Liver (tissue), 9 donors: Measurements from ENCODE around the gene AP1G1. TPM values are rescaled to one million over a fixed set of nuclear protein-coding genes. Genes with fewer than 3 reads are reported as not detected.

Experiments used
- DNase-seq: peaks from one replicate; pipeline ENCODE4 v3.0.0-alpha.2; 2017; ENCODE audit warnings: low spot score
- H3K27ac ChIP-seq, 2 donors: one replicate each; pipeline ENCODE4 v1.7.0; 2013; ENCODE audit warnings: inconsistent platforms in 2 of 2, low read length in 2 of 2, control low read depth in 1 of 2, low read depth in 1 of 2, mild to moderate bottlenecking in 1 of 2
- H3K27me3 ChIP-seq, 4 donors: one replicate each; pipeline versions ENCODE4 v1.6.1 to v1.7.0; 2013; ENCODE audit warnings: low read length in 3 of 4, inconsistent platforms in 1 of 4, mild to moderate bottlenecking in 1 of 4, moderate library complexity in 1 of 4; ENCODE audit not compliant: control insufficient read depth in 4 of 4, insufficient read depth in 4 of 4
- H3K36me3 ChIP-seq, 4 donors: one replicate each; pipeline versions ENCODE4 v1.6.1 to v1.7.0; 2013; ENCODE audit warnings: low read length in 3 of 4, mild to moderate bottlenecking in 3 of 4, low read depth in 1 of 4, moderate library complexity in 1 of 4; ENCODE audit not compliant: control insufficient read depth in 4 of 4, insufficient read depth in 3 of 4
- H3K4me1 ChIP-seq, 4 donors: one replicate each; pipeline versions ENCODE4 v1.6.1 to v1.7.0; 2013; ENCODE audit warnings: low read length in 3 of 4, mild to moderate bottlenecking in 3 of 4, moderate library complexity in 1 of 4; ENCODE audit not compliant: control insufficient read depth in 4 of 4, insufficient read depth in 4 of 4
- H3K4me3 ChIP-seq, 3 donors: one replicate each; pipeline versions ENCODE4 v1.6.1 to v1.7.0; 2013; ENCODE audit warnings: low read length in 3 of 3, control low read depth in 1 of 3, low read depth in 1 of 3, mild to moderate bottlenecking in 1 of 3
- H3K9ac ChIP-seq, 2 donors: one replicate each; pipeline ENCODE4 v1.7.0; 2013; ENCODE audit warnings: low read length in 2 of 2, mild to moderate bottlenecking in 2 of 2, moderate library complexity in 2 of 2, control low read depth in 1 of 2, low read depth in 1 of 2
- H3K9me3 ChIP-seq, 4 donors: one replicate each; pipeline versions ENCODE4 v1.6.1 to v1.7.0; 2013; ENCODE audit warnings: low read length in 3 of 4; ENCODE audit not compliant: control insufficient read depth in 4 of 4
- ATF3 ChIP-seq: IDR thresholded peaks from 2 replicates; pipeline ENCODE4 v1.6.1; 2016; ENCODE audit warnings: antibody characterized with exemption
- EGR1 ChIP-seq, 2 donors: IDR thresholded peaks; 2 replicates each; pipeline ENCODE4 v1.6.1; 2016 to 2018; ENCODE audit warnings: antibody characterized with exemption in 2 of 2, low read depth in 2 of 2
- MAX ChIP-seq: IDR thresholded peaks from 2 replicates; pipeline ENCODE4 v1.6.1; 2016; ENCODE audit warnings: antibody characterized with exemption
- RAD21 ChIP-seq, 2 donors: IDR thresholded peaks; 2 replicates each; pipeline ENCODE4 v1.6.1; 2016; ENCODE audit warnings: antibody characterized with exemption in 2 of 2, mild to moderate bottlenecking in 2 of 2
- RXRA ChIP-seq, 2 donors: IDR thresholded peaks; 2 replicates each; pipeline ENCODE4 v1.6.1; 2017 to 2018; ENCODE audit warnings: antibody characterized with exemption in 2 of 2, mild to moderate bottlenecking in 1 of 2
- TAF1 ChIP-seq: conservative IDR thresholded peaks from 2 replicates; pipeline ENCODE4 v1.6.1; 2016; ENCODE audit warnings: antibody characterized with exemption, mild to moderate bottlenecking
- YY1 ChIP-seq: IDR thresholded peaks from 2 replicates; pipeline ENCODE4 v1.6.1; 2016; ENCODE audit warnings: antibody characterized with exemption, mild to moderate bottlenecking
- ZBTB33 ChIP-seq: IDR thresholded peaks from 2 replicates; pipeline ENCODE4 v1.6.1; 2016; ENCODE audit warnings: antibody characterized with exemption
- WGBS: extraction: QIAGEN DNeasy Blood & Tissue Kit; methylation state at CpG from one replicate; pipeline ENCODE4 v1.1.7; 2013; 5-methylcytosine and 5-hydroxymethylcytosine counted together
- polyA plus RNA-seq, 2 donors: library from polyadenylated mRNA; stranded (reverse) in 1 of 2; unstranded in 1 of 2; fragments of 200-250 nt in 1 of 2; fragments of >200 nt in 1 of 2; fragmentation: Nextera tagmentation in 1 of 2; extraction: Ambion mirVana in 1 of 2; gene quantifications; one replicate each; pipeline versions ENCODE4 v1.2.1 to v1.2.3, GENCODE V29; 2013 to 2015
- total RNA-seq, 2 donors: library from RNA; depleted of rRNA; stranded (reverse); fragments of >200 nt; gene quantifications; one replicate each; pipeline ENCODE4 v1.2.3, GENCODE V29; 2014
- donor health status: healthy.
- donor health status: healthy.
- donor health status: healthy.
- donor health status: healthy.
- donor health status: healthy.

AP1G1 gene
- total and polyA plus RNA-seq, 4 donors, result 11.4 to 64.4 (median 32.8) TPM

- H3K36me3 ChIP-seq, result no peaks in the 10 kb centered on the region
- TF ChIP-seq RXRA (IDR thresholded peaks at IDR 0.05) (no peak), YY1 (no peak), ZBTB33 (no peak), MAX (no peak), EGR1 (IDR thresholded peaks at IDR 0.05; ENCODE audit: low read depth in 2 of 2) (no peak)
- H3K9me3 ChIP-seq, result no peaks in the 10 kb centered on the region
- DNase-seq, result peak; percentile 90
- peak overlapping the region; percentile 62 to 92 (median 67) for H3K4me3 ChIP-seq
- H3K27me3 ChIP-seq, result no peaks in the 10 kb centered on the region
- H3K9ac ChIP-seq, result peak overlapping the region in 1 of 2 donors; percentile 56
- peaks cover 15 to 37% (median 28%) of the 10 kb centered on the region in 4 donors for H3K4me1 ChIP-seq
- peak overlapping the region; percentile 66 to 73 for H3K27ac ChIP-seq
- WGBS, result under 1% methylated on average over 104 of the region's 104 CpGs
Observed at GRCh38 chr16:71723537-71724319, 84.9 kb downstream of the AP1G1 start.

- Histone ChIP-seq H3K27ac (peak overlapping the region; percentile 64 to 73), H3K4me1 (peaks cover 12 to 37% (median 25%) of the 10 kb centered on the region in 4 donors), H3K9me3 (no peaks in the 10 kb centered on the region), H3K4me3 (peak overlapping the region; percentile 55 to 92 (median 67)), H3K9ac (peak overlapping the region; percentile 19 to 43), H3K36me3 (peaks cover 0 to under 1% (median 0%) of the 10 kb centered on the region in 4 donors), H3K27me3 (no peaks in the 10 kb centered on the region)
- TF ChIP-seq ATF3 (no peak), RAD21 (IDR thresholded peaks at IDR 0.05) (peak in 1 of 2 donors; percentile 6)
- under 1% methylated on average over 59 of the region's 59 CpGs for WGBS
- peak; percentile 74 for DNase-seq
Observed at GRCh38 chr16:71722801-71723536, 85.7 kb downstream of the AP1G1 start.

- H3K9ac ChIP-seq, result no peak overlapping the region
- peaks cover 0 to 1% (median 0%) of the 10 kb centered on the region in 4 donors for H3K36me3 ChIP-seq
- H3K4me1 ChIP-seq, result peaks cover 4 to 23% (median 12%) of the 10 kb centered on the region in 4 donors
- H3K4me3 ChIP-seq, result no peak overlapping the region
- no peaks in the 10 kb centered on the region for H3K27me3 ChIP-seq
- H3K27ac ChIP-seq, result no peak overlapping the region
- TF ChIP-seq TAF1 (no peak), ZBTB33 (no peak), RAD21 (IDR thresholded peaks at IDR 0.05) (no peak)
- DNase-seq, result no peak
- WGBS, result 73% methylated on average over 8 of the region's 8 CpGs
- H3K9me3 ChIP-seq, result no peaks in the 10 kb centered on the region
Observed at GRCh38 chr16:71721066-71721740, 87.4 kb downstream of the AP1G1 start.
